Mesenchymal stem cell (in vitro differentiated cells and primary cell): ENCODE measurements around the gene IL12RB1.
"Not testable (repeated sequence)": the region's sequence is repeated elsewhere in the genome, so short reads cannot be mapped to it uniquely, and the experiment has no call there.

ENCODE experiments used
- DNase-seq: peaks from one replicate; pipeline ENCODE4 v3.0.0-alpha.2; 2013
- H2AFZ ChIP-seq: one replicate; pipeline ENCODE4 v1.6.1; 2013; ENCODE audit warnings: low read depth, mild to moderate bottlenecking, control low read depth, inconsistent platforms, low read length, moderate library complexity
- H2AK5ac ChIP-seq: 2 replicates; pipeline ENCODE4 v1.6.1; 2013; ENCODE audit warnings: low read length, moderate library complexity, mild to moderate bottlenecking, inconsistent platforms; ENCODE audit not compliant: severe bottlenecking
- H2BK120ac ChIP-seq: one replicate; pipeline ENCODE4 v1.6.1; 2013; ENCODE audit warnings: low read depth, mild to moderate bottlenecking, inconsistent platforms, low read length, moderate library complexity
- H2BK12ac ChIP-seq, 2 experiments: one replicate each; pipeline ENCODE4 v1.6.1; 2013; ENCODE audit warnings: inconsistent platforms in 2 of 2, low read length in 2 of 2, mild to moderate bottlenecking in 2 of 2, moderate library complexity in 2 of 2, control low read depth in 1 of 2
- H2BK15ac ChIP-seq: one replicate; pipeline ENCODE4 v1.6.1; 2013; ENCODE audit warnings: mild to moderate bottlenecking, low read depth, inconsistent platforms; ENCODE audit not compliant: poor library complexity, severe bottlenecking
- H2BK5ac ChIP-seq: 2 replicates; pipeline ENCODE4 v1.6.1; 2013; ENCODE audit warnings: low read depth, mild to moderate bottlenecking, low read length, control low read depth, inconsistent platforms; ENCODE audit not compliant: poor library complexity, severe bottlenecking
- H3K14ac ChIP-seq, 2 experiments: one replicate each; pipeline ENCODE4 v1.6.1; 2013; ENCODE audit warnings: inconsistent platforms in 2 of 2, low read length in 2 of 2, control low read depth in 1 of 2, mild to moderate bottlenecking in 1 of 2, moderate library complexity in 1 of 2
- H3K18ac ChIP-seq, 2 experiments: one replicate each; pipeline ENCODE4 v1.6.1; 2013; ENCODE audit warnings: inconsistent platforms in 2 of 2, low read length in 2 of 2, control low read depth in 1 of 2, low read depth in 1 of 2, mild to moderate bottlenecking in 1 of 2
- H3K23ac ChIP-seq, 2 experiments: one replicate each; pipeline ENCODE4 v1.6.1; 2013; ENCODE audit warnings: inconsistent platforms in 2 of 2, low read length in 2 of 2, mild to moderate bottlenecking in 2 of 2, moderate library complexity in 2 of 2, control low read depth in 1 of 2
- H3K27ac ChIP-seq: 2 replicates; pipeline ENCODE4 v1.5.1; 2013; ENCODE audit warnings: mild to moderate bottlenecking, moderate library complexity, low read length, control low read depth, inconsistent platforms; ENCODE audit not compliant: poor library complexity, severe bottlenecking
- H3K27me3 ChIP-seq, 2 experiments: 2 replicates each; pipeline versions ENCODE4 v1.6.1 to v1.7.0; 2013; ENCODE audit warnings: low read length in 2 of 2, mild to moderate bottlenecking in 2 of 2, moderate library complexity in 2 of 2, control low read depth in 1 of 2, inconsistent platforms in 1 of 2; ENCODE audit not compliant: control insufficient read depth in 1 of 2, insufficient read depth in 1 of 2
- H3K36me3 ChIP-seq, 2 experiments: 2 replicates each; pipeline versions ENCODE4 v1.6.1 to v1.7.0; 2013; ENCODE audit warnings: low read length in 2 of 2, control low read depth in 1 of 2, inconsistent platforms in 1 of 2, low read depth in 1 of 2, mild to moderate bottlenecking in 1 of 2; ENCODE audit not compliant: insufficient read depth in 2 of 2, control insufficient read depth in 1 of 2
- H3K4ac ChIP-seq, 2 experiments: one replicate each; pipeline ENCODE4 v1.6.1; 2013; ENCODE audit warnings: inconsistent platforms in 2 of 2, low read length in 2 of 2, mild to moderate bottlenecking in 2 of 2, moderate library complexity in 2 of 2, control low read depth in 1 of 2, low read depth in 1 of 2
- H3K4me1 ChIP-seq: 2 replicates; pipeline ENCODE4 v1.6.1; 2013; ENCODE audit warnings: low read depth, low read length, control low read depth; ENCODE audit not compliant: control insufficient read depth, insufficient read depth
- H3K4me2 ChIP-seq: 2 replicates; pipeline ENCODE4 v1.6.1; 2013; ENCODE audit warnings: low read length, mild to moderate bottlenecking, inconsistent platforms; ENCODE audit not compliant: poor library complexity, severe bottlenecking
- H3K4me3 ChIP-seq, 2 experiments: 2 replicates each; pipeline versions ENCODE4 v1.5.1 to v1.7.0; 2013; ENCODE audit warnings: low read length in 2 of 2, mild to moderate bottlenecking in 2 of 2, control low read depth in 1 of 2, low read depth in 1 of 2; ENCODE audit not compliant: insufficient read depth in 1 of 2
- H3K79me1 ChIP-seq: replicated peaks from 2 replicates; pipeline ENCODE4 v1.6.1; 2013; ENCODE audit warnings: mild to moderate bottlenecking, control low read depth, low read length, inconsistent platforms; ENCODE audit not compliant: poor library complexity, severe bottlenecking
- H3K9ac ChIP-seq: 2 replicates; pipeline ENCODE4 v1.7.0; 2013; ENCODE audit warnings: mild to moderate bottlenecking, low read length, moderate library complexity
- H3K9me3 ChIP-seq: 2 replicates; pipeline ENCODE4 v1.7.0; 2013; ENCODE audit warnings: mild to moderate bottlenecking, low read length; ENCODE audit not compliant: control insufficient read depth
- H4K8ac ChIP-seq: one replicate; pipeline ENCODE4 v1.6.1; 2013; ENCODE audit warnings: inconsistent platforms, mild to moderate bottlenecking, low read length, moderate library complexity
- H4K91ac ChIP-seq: one replicate; pipeline ENCODE4 v1.6.1; 2013; ENCODE audit warnings: mild to moderate bottlenecking, low read length, inconsistent platforms
- WGBS: methylation state at CpG from one replicate; pipeline ENCODE4 v1.1.7; 2013; ENCODE audit warnings: mixed read lengths; 5-methylcytosine and 5-hydroxymethylcytosine counted together

IL12RB1 gene

GRCh38 chr19:18044825-18045304, 41.9 kb downstream of the IL12RB1 start:
- H2BK5ac ChIP-seq = no peak overlapping the region
- H3K9ac ChIP-seq = peak overlapping the region; percentile 81
- no peak overlapping the region for H3K23ac ChIP-seq
- H3K14ac ChIP-seq = no peak overlapping the region
- no peak overlapping the region for H3K27ac ChIP-seq
- H2AK5ac ChIP-seq = no peak overlapping the region
- H3K4me3 ChIP-seq = peak overlapping the region in 1 of 2 experiments; percentile 72
- DNase-seq = peak; percentile 92
- peak overlapping the region in 1 of 2 experiments; percentile 6 for H3K18ac ChIP-seq
- no peaks in the 10 kb centered on the region for H3K79me1 ChIP-seq
- peak overlapping the region; percentile 39 to 41 for H3K4ac ChIP-seq
- 27% methylated on average over 12 of the region's 12 CpGs for WGBS
- H2AFZ ChIP-seq = peak overlapping the region; percentile 6
- no peaks in the 10 kb centered on the region for H3K36me3 ChIP-seq
- H3K9me3 ChIP-seq = peaks cover 9% of the 10 kb centered on the region
- peak overlapping the region in 1 of 2 experiments; percentile 71 for H2BK12ac ChIP-seq
- H4K8ac ChIP-seq = peak overlapping the region; percentile 71
- H2BK15ac ChIP-seq = peak overlapping the region; percentile 15
- H4K91ac ChIP-seq = no peak overlapping the region
- H3K27me3 ChIP-seq = peaks cover 6 to 11% of the 10 kb centered on the region in 2 experiments
- peak overlapping the region; percentile 70 for H3K4me2 ChIP-seq
- peaks cover 11% of the 10 kb centered on the region for H3K4me1 ChIP-seq
- H2BK120ac ChIP-seq = no peak overlapping the region

GRCh38 chr19:18043676-18044075, 43.1 kb downstream of the IL12RB1 start:
- H4K8ac ChIP-seq = no peak overlapping the region
- H3K4me3 ChIP-seq = no peak overlapping the region
- H2BK5ac ChIP-seq = no peak overlapping the region
- DNase-seq = no peak
- no peak overlapping the region for H3K4me2 ChIP-seq
- no peaks in the 10 kb centered on the region for H3K79me1 ChIP-seq
- H3K9ac ChIP-seq = no peak overlapping the region
- H3K27ac ChIP-seq = no peak overlapping the region
- H3K9me3 ChIP-seq = peaks cover 9% of the 10 kb centered on the region
- no peak overlapping the region for H3K18ac ChIP-seq
- H3K14ac ChIP-seq = no peak overlapping the region
- 100% methylated on average over 2 of the region's 3 CpGs for WGBS
- H3K27me3 ChIP-seq = peaks cover 6 to 11% of the 10 kb centered on the region in 2 experiments
- no peak overlapping the region for H2BK12ac ChIP-seq
- H4K91ac ChIP-seq = no peak overlapping the region
- H3K23ac ChIP-seq = no peak overlapping the region
- no peak overlapping the region for H2AFZ ChIP-seq
- H3K36me3 ChIP-seq = no peaks in the 10 kb centered on the region
- H2BK120ac ChIP-seq = no peak overlapping the region
- peaks cover 11% of the 10 kb centered on the region for H3K4me1 ChIP-seq
- H2BK15ac ChIP-seq = no peak overlapping the region
- no peak overlapping the region for H3K4ac ChIP-seq
- H2AK5ac ChIP-seq = no peak overlapping the region

GRCh38 chr19:18041054-18041453, 45.7 kb downstream of the IL12RB1 start:
- Histone ChIP-seq H3K23ac (no peak overlapping the region), H2BK5ac (no peak overlapping the region), H3K18ac (no peak overlapping the region), H3K79me1 (no peaks in the 10 kb centered on the region), H2BK120ac (no peak overlapping the region), H2BK15ac (no peak overlapping the region), H4K8ac (no peak overlapping the region), H3K4me1 (peaks cover 11% of the 10 kb centered on the region), H2AK5ac (no peak overlapping the region), H3K36me3 (no peaks in the 10 kb centered on the region), H3K4me2 (no peak overlapping the region), H3K9me3 (peaks cover 9% of the 10 kb centered on the region), H3K14ac (peak overlapping the region in 1 of 2 experiments; percentile 65), H2BK12ac (no peak overlapping the region), H4K91ac (no peak overlapping the region), H3K4ac (no peak overlapping the region), H3K4me3 (no peak overlapping the region), H3K9ac (no peak overlapping the region), H2AFZ (no peak overlapping the region), H3K27me3 (peaks cover 6 to 11% of the 10 kb centered on the region in 2 experiments), H3K27ac (no peak overlapping the region)
- 93% methylated on average over 2 of the region's 2 CpGs for WGBS
- no peak for DNase-seq

- H2BK120ac ChIP-seq, H3K14ac ChIP-seq, H3K27me3 ChIP-seq, H3K79me1 ChIP-seq, H2BK15ac ChIP-seq, H2BK5ac ChIP-seq, H3K4me1 ChIP-seq, H3K27ac ChIP-seq, H3K4ac ChIP-seq, H2BK12ac ChIP-seq, H3K36me3 ChIP-seq, H4K8ac ChIP-seq, H3K4me2 ChIP-seq, H3K4me3 ChIP-seq, H3K9ac ChIP-seq, H2AK5ac ChIP-seq, H2AFZ ChIP-seq, H3K18ac ChIP-seq, H3K9me3 ChIP-seq, H3K23ac ChIP-seq, H4K91ac ChIP-seq, DNase-seq: not testable (repeated sequence)
- WGBS = 73% methylated on average over 2 of the region's 2 CpGs
Observed at GRCh38 chr19:18032102-18032501, 54.6 kb downstream of the IL12RB1 start.
